SK-N-MC (cell line): ENCODE data around the gene GPR148.

ENCODE experiments used
- EZH2 ChIP-seq: fragments of 200-600 bp; sonication (generic); IDR thresholded peaks from one replicate; pipeline ENCODE4 v1.6.1; 2017; ENCODE audit warnings: antibody characterized with exemption
- FOXP2 ChIP-seq: optimal IDR thresholded peaks from 2 replicates; pipeline ENCODE3; 2011; ENCODE audit warnings: mild to moderate bottlenecking, moderate library complexity; ENCODE audit not compliant: insufficient read depth; ENCODE audit errors: extremely low read length, control extremely low read depth
- POLR2AphosphoS5 ChIP-seq: IDR thresholded peaks from 2 replicates; pipeline ENCODE4 v1.6.1; 2012; ENCODE audit warnings: mild to moderate bottlenecking, low read depth, low read length, borderline replicate concordance

- TF ChIP-seq EZH2 (no peak), POLR2AphosphoS5 (no peak), FOXP2 (no peak)
Measured at GRCh38 chr2:130724455-130724854, 4.4 kb upstream of the GPR148 start.
